Measurements from ENCODE around the gene ITIH4.

Gene ITIH4

GRCh38 chr3:52830535-52831258 is at the start of gene ITIH4:
Gene ITIH4, minus strand, starts transcription at chr3:52830672. Its CDS starts 30 bp downstream, at chr3:52830642.
- no peak for DNase-seq

- DNase-seq = no peak
These were observed 49.6 kb upstream of the ITIH4 start for GRCh38 chr3:52880047-52880446.

DNA sequence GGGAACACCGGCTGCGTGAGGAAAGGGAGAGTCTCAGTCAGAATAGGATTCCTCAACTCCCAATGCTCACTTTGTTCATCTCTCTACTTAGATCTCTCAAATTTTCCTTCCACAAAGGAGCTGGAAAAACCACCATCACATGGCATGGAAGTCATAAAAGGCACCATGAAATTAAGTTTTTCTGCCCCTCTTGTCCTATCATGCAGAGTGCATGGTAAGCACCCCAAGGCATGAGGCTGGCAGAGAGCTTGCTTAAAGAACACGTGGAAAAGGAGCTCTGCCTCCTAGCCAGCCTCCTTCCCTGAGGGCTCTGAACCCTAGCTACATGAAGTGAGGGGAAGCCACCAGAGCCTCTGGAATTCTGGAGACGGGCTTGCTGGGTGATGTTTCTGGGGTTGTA is 49.1 kb upstream of the ITIH4 start:
- DNase-seq = no peak

- no peak for DNase-seq
These were observed 48.6 kb upstream of the ITIH4 start for GRCh38 chr3:52879090-52879489.

- DNase-seq = no peak
These were observed 46.6 kb upstream of the ITIH4 start for GRCh38 chr3:52877085-52877484.

- no peak for DNase-seq
These were observed 44.6 kb upstream of the ITIH4 start for GRCh38 chr3:52874864-52875587.

GRCh38 chr3:52874160-52874701 is 43.8 kb upstream of the ITIH4 start:
- DNase-seq = no peak

DNA sequence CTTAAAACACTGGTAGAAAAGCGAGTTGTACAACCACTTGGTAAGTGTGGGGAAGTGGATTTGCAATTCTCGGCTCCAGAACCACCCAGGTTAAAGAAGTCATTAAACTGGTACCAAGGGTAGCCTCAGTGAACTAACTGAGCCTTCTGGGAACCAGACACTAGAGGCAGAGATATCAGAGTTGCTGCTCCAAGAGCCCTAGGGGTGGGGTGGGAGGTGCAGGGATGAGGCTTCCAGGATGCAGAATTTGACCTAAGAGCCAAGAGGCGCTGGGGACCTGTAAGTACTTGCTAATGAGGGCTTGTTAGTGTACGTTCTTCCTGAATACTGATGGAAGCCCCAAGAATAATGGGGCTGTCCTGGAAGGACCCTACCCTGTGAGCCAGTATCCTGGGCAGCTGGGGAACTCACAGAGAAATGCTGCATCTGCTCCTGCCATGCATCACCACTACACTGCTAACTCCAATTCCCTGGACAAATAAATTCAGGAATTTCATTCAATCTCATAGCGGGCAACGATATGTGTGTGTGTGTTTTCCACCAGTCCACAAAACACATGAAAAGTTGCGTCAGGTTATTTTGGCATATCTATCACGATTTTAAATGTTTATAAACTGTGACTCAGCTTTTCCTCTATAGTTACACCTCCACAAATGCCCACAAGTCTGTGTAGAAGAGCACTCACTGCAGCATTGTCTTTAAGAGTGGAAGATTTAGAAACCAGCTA is 43.1 kb upstream of the ITIH4 start:
- no peak for DNase-seq

DNA sequence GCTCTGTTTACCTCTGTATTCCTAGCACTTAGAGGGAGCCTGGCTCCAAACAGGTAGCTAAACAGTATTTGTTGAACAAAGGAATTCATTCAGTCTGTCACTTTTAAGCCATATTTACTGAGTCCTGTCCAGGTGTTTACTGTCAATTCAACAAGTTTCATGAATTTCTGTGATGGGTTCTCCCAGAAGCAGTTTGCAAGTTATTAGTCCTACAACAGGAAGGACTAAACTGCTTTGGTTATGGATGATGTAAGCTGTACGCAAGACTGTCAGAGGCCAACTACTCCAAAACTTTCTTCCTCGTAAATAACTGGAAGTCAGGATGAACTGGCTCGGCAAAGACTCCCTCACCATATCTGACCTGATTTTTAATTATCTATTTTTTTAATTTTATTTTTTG is 41.8 kb upstream of the ITIH4 start:
- no peak for DNase-seq

GRCh38 chr3:52871761-52872160 is 41.3 kb upstream of the ITIH4 start:
- no peak for DNase-seq

DNA sequence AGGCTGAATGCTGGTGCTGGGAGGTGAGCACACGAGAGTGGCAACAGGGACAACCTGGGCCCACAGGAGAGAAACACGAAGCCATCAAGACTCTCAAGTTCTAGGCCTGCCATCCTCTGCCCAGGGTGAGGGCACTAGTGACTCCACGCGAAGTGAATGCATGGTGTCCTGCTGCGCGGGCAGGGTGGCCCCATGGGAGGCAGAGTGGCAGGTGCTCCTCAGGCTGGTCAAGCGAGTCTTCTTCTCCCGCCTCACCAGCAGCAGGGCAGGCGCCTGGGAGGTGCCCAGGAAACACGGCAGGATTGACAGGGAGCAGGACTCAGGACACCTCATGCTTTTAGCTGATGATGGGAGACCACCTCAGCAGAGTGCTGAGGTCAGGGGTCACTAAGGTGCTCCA is 40.0 kb upstream of the ITIH4 start:
- no peak for DNase-seq

DNA sequence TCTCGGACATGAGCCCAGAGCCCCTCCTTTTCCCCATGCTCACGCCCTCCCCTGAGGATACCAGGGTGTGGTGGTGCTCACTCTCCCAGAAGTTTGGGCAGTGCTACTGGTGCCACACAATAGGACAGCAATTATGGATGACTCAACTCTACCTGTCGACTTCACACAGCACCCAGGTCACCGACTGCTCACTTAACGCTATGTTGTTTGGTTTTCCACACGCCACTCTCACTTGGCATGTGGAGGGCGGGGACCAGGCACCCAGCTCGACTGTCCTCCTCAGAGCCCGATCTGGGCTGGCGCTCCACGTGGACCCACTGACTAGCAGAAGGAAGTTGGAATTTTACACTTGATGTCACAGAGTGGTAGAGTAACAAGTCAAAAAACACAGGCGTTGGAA is 36.0 kb upstream of the ITIH4 start:
- DNase-seq = no peak

- DNase-seq = no peak
These were observed 35.5 kb upstream of the ITIH4 start for GRCh38 chr3:52865994-52866393.

- no peak for DNase-seq
These were observed 29.9 kb upstream of the ITIH4 start for GRCh38 chr3:52860424-52860768.

- DNase-seq = no peak
These were observed 29.4 kb upstream of the ITIH4 start for GRCh38 chr3:52859686-52860423.

DNA sequence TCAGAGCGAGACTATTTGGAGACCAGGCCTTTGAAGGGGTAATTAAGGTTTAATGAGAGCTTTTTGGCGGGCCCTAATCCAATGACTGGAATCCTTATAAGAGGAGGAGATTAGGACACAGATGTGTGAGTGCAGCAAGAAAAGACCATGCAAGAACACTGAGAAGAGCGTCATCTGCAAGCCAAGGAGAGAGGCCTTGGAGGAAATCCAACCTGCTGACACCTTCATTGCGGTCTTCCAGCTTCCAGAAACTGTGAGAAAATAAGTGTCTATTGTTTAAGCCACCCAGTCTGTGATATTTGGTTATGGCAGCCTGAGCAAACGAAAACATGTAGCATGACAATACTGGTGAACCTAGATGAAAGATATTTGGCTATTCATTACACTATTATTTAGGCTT is 27.4 kb upstream of the ITIH4 start:
- DNase-seq = no peak

- DNase-seq = no peak
These were observed 26.7 kb upstream of the ITIH4 start for GRCh38 chr3:52857133-52857532.

GRCh38 chr3:52856666-52857065 is 26.2 kb upstream of the ITIH4 start:
- no peak for DNase-seq

DNA sequence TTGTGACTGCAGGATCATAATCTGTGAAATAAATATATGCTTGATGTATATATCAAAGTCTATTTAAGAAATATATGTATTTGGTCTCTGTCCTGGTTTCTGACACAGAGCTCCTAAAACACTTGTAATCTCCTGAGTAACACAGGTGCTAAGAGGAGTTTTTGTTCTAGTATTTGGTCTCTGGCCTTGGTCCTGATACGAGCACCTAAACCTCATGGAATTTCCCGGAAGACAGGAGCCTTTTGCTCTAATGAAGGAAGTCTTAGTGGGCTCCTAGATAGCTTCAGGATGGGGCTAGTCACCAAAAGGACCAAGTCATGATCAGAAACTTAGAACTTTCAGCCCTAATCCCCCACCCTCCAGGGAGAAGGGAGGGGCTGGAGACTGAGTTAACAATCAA is 23.5 kb upstream of the ITIH4 start:
- DNase-seq = no peak

GRCh38 chr3:52852419-52852818 is 21.9 kb upstream of the ITIH4 start:
- DNase-seq = no peak

GRCh38 chr3:52851348-52851747 is 20.9 kb upstream of the ITIH4 start:
- peak; percentile 25 for DNase-seq

DNA sequence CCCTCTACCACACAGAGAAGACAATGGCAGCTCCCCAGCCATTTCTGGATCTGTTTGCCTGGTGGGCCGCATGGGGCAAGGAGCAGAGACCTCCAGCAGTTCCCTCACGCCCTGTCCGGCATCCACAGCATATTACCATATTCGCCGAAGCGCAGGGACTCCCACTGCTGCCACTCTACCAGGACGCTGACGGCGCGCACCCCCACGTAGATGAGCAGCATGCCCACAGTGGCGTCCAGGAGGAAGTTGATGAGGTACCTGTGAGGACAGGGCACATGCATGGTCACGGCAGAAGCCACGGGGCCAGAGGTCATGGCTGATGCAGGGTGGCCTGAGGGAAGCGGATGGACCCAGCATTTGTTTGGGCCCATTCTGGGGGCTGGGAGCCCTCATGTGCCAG is 19.2 kb upstream of the ITIH4 start:
- no peak for DNase-seq

GRCh38 chr3:52848617-52849016 is 18.1 kb upstream of the ITIH4 start:
- no peak for DNase-seq
